GM18951 (cell line): ENCODE measurements around the gene SLC15A5.

Source experiments
- POLR2A ChIP-seq: IDR thresholded peaks from 4 replicates; pipeline ENCODE4 v1.6.1; 2011; ENCODE audit warnings: mild to moderate bottlenecking; ENCODE audit not compliant: insufficient read length, insufficient read depth; ENCODE audit errors: extremely low read depth
- in situ Hi-C: fragments of 300-500 bp; cut with MboI; formaldehyde crosslinking; loops from one replicate; pipeline ENCODE4 v1.12.0; 2022; ENCODE audit warnings: low sequenced_read_pairs, mixed read lengths, inconsistent platforms; ENCODE audit not compliant: unreplicated experiment

SLC15A5 gene

GRCh38 chr12:16155938-16156337 is 121.5 kb downstream of the SLC15A5 start:
- in situ Hi-C loops, result no loop called here
- no peak for TF ChIP-seq POLR2A

GRCh38 chr12:16154990-16155389 is 122.5 kb downstream of the SLC15A5 start:
- TF ChIP-seq POLR2A, result no peak
- in situ Hi-C loops, result no loop called here

- in situ Hi-C loops, result no loop called here
Measured at GRCh38 chr12:16152885-16153673, 124.4 kb downstream of the SLC15A5 start.

GRCh38 chr12:16150276-16150675 is 127.2 kb downstream of the SLC15A5 start:
- TF ChIP-seq POLR2A, result no peak
- in situ Hi-C loops, result no loop called here

More at GRCh38 chr12:16152885-16153673, 124.4 kb downstream of the SLC15A5 start:
- no peak for TF ChIP-seq POLR2A

- no peak for TF ChIP-seq POLR2A
- in situ Hi-C loops, result no loop called here
Measured at GRCh38 chr12:16148938-16149337, 128.5 kb downstream of the SLC15A5 start.
